ENCODE measurements around the gene TYK2. TPM values are rescaled to one million over a fixed set of nuclear protein-coding genes. Genes with fewer than 3 reads are reported as not detected.
"Not testable (repeated sequence)": the region's sequence is repeated elsewhere in the genome, so short reads cannot be mapped to it uniquely, and the experiment has no call there.

The TYK2 gene
- total RNA-seq, 3 donors from 2014 or later: 196 to 226 (median 206) TPM

DNA sequence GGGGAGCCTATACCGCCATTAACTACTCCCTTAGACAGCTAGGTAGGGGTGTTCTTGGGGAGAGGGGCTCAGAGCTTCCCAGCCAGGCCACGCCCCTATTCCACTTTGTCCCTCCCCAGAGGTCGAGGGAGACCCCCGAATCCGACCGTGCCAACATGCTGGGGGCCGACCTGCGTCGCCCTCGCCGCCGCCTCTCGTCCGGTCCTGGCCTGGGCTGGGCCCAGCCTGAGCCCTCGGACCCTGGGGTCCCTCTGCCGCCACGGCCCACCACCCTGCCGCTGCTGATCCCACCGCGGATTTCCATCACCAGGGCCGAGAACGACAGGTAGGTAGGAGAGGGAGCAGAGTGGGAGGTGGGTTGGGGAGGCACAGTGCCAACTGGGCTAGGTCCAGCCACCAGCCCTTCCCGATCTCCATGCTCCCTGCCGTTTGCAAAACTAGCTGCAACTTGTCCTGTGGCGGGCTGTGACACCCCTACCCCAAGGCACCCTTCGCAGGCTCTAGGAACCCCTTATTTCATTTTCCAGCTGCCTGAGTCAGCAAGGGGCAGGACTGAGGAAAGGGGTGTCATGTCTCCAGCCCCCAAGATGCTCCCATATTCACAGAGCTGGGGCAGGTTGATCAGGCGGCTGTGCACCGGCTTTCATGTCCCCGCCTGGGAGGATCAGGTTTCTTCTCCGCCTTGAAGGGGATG, 37.3 kb upstream of the TYK2 start:
- Mint-ChIP-seq H3K4me1 (ENCODE audit: low read depth) (peaks cover 49% of the 10 kb centered on the region), H3K4me3 (peak overlapping the region; percentile 54), H3K9me3 (no peaks in the 10 kb centered on the region), H3K27me3 (ENCODE audit: low read depth) (peaks cover 43% of the 10 kb centered on the region), H3K36me3 (ENCODE audit: insufficient read depth) (no peaks in the 10 kb centered on the region)
- ATAC-seq (no peak), DNase-seq (no peak)

DNA sequence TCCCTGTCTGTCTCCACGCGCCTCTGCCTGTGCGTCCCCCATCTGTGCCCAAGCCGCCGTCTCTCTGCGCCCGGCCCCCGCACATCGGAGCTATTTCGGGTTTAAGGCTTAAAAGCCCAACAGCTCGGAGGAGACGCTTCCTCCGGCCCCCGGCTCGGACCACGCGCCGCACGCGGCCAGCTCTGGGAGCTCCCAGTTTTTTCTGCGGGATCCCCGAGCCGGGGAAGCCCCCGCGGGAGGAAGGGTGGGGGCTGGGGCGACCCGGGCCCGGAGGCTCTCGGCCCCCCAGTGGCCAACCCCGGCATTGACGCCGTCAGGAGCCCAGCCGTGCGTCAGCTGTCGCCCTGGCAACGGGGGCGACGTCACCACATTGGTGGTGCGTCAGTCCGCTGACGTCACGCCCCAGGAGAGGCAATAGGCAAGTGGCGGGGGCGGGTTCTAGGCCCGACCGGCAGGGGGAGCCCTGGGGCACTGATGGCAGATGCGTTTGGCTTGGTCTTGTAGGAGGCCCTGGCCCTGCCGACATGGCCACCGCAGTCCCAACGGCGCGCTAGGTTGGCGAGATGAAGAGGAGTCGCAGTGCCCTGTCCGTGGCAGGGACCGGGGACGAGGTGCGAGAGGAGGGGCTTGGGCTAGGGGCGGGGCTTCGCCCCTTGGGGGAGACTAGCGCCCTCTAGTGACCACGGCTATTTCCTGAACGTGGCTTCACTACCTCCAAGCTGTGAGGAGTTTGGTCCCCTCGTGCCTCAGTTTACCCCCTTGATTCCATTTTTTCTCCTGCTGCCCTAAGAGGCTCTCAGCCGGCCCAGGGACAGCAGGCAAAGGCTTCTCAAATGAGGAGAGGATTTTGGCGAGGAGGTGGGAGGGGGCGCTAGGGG, 36.2 kb upstream of the TYK2 start:
- peak; percentile 52 to 59 for ATAC-seq
- Mint-ChIP-seq H3K36me3 (ENCODE audit: insufficient read depth) (no peaks in the 10 kb centered on the region), H3K4me3 (peak overlapping the region; percentile 71), H3K4me1 (ENCODE audit: low read depth) (peaks cover 51% of the 10 kb centered on the region), H3K27me3 (ENCODE audit: low read depth) (peaks cover 36% of the 10 kb centered on the region), H3K9me3 (no peaks in the 10 kb centered on the region)
- peak; percentile 95 for DNase-seq

DNA sequence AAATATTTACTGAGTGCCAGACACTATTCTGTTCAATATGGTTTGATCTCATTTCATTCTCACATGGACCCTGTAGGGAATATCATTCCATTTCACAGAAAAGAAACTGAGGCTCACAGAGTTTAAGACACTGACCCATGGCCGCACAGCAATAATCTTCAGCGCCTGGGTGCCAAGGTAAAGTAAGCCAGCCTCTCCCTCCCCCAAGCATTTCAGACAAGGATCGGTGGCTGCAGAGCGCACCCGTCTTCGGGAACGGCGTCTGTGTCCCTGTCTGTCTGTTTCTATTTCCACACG, 35.7 kb upstream of the TYK2 start:
- no peaks in the 10 kb centered on the region for H3K36me3 Mint-ChIP-seq (ENCODE audit: insufficient read depth)
- peak overlapping the region; percentile 71 for H3K4me3 Mint-ChIP-seq
- no peak for DNase-seq
- H3K9me3 Mint-ChIP-seq: no peaks in the 10 kb centered on the region
- H3K27me3 Mint-ChIP-seq (ENCODE audit: low read depth): peaks cover 30% of the 10 kb centered on the region
- ATAC-seq: no peak
- peaks cover 50% of the 10 kb centered on the region for H3K4me1 Mint-ChIP-seq (ENCODE audit: low read depth)

DNA sequence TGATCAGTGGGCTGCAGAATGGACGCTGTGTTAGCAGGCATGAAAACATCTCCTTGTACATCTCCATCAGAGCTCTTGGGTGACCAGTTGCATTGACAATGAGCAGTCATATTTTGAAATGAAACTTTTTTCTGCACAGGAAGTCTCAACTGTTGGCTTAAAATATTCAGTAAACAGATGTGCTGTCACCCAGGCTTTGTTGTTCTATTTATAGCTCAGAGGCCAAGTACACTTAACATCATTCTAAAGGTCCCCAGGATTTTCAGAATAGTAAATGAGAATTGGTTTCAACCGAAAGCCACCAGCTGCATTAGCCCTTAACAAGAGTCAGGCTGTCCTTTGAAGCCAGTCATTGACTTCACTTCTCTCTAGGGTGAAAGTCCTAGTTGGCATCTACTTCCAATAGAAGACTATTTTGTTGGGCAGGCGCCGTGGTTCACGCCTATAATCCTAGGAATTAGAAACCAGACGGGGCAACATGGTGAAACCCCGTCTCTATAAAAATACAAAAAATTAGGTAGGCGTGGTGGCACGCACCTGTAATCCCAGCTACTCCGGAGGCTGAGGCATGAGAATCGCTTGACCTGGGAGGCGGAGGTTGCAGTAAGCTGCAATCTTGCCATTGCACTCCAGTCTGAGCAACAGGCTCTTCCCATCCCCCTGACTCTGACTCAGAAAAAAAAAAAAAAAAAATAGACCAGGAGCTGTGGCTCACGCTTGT, 32.0 kb upstream of the TYK2 start:
- ATAC-seq: peak; percentile 30 to 41
- Mint-ChIP-seq H3K4me3 (peak overlapping the region; percentile 19), H3K9me3 (no peaks in the 10 kb centered on the region)

DNA sequence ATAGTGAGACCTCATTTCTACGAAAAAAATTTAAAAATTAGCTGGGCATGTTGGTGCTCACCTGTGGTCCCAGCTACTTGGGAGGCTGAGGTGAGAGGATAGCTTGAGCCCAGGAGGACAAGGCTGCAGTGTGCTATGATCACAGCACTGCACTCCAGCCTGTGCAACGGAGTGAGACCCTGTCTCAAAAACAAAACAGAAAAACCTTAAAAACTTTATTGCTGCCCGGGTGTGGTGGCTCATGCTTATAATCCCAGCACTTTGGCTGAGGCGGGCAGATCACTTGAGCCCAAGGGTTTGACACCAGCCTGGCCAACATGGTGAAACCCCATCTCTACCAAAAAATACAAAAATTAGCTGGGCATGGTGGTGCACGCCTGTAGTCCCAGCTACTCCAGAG, 30.9 kb upstream of the TYK2 start:
- H3K36me3 Mint-ChIP-seq (ENCODE audit: insufficient read depth); H3K4me3 Mint-ChIP-seq; H3K27me3 Mint-ChIP-seq (ENCODE audit: low read depth); H3K9me3 Mint-ChIP-seq; ATAC-seq; DNase-seq: not testable (repeated sequence)
- peaks cover 65% of the 10 kb centered on the region for H3K4me1 Mint-ChIP-seq (ENCODE audit: low read depth)

More for the DNA sequence above, 32.0 kb upstream of the TYK2 start:
- Mint-ChIP-seq H3K36me3 (ENCODE audit: insufficient read depth) (no peaks in the 10 kb centered on the region), H3K4me1 (ENCODE audit: low read depth) (peaks cover 58% of the 10 kb centered on the region), H3K27me3 (ENCODE audit: low read depth) (peaks cover 7% of the 10 kb centered on the region)
- DNase-seq: no peak

DNA sequence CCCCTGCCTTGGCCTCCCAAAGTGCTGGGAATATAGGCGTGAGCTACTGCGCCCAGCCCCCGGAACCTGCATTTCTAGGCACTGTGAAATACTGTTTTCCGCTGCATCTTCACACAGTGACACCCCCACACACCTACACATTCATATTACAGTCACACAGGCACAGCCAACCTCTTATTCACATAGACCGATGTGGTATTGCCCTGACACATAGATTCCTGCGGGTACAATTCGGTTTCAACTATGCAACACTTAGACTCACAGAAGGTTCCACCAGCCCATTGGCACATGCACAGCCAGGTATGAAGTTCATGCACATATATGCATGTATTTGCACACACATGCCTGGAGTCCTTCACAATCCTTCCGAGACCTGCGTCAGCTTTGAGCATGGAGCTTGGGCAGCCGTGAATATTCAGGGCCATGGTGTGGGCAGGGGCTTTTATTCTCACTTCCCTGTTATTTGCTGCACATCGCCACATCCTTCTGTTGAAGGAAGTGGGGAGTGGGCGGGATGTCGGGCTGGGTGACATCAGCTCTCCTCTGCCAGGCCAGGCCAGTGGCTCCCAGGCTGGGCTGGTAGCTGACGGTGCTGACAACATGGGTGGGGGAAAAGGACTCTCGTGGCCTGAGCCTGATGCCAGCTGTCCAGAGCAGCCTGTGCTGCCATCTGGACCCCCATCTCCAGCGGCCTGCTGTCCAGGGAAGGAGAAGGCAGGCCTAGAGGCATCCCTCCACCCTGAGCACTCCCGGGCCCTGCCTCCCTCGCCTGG, 28.3 kb upstream of the TYK2 start:
- Mint-ChIP-seq H3K27me3 (ENCODE audit: low read depth) (no peaks in the 10 kb centered on the region), H3K4me1 (ENCODE audit: low read depth) (peaks cover 77% of the 10 kb centered on the region), H3K4me3 (peak overlapping the region; percentile 45), H3K36me3 (ENCODE audit: insufficient read depth) (no peaks in the 10 kb centered on the region), H3K9me3 (no peaks in the 10 kb centered on the region)
- peak; percentile 64 to 68 for ATAC-seq
- peak; percentile 41 for DNase-seq

DNA sequence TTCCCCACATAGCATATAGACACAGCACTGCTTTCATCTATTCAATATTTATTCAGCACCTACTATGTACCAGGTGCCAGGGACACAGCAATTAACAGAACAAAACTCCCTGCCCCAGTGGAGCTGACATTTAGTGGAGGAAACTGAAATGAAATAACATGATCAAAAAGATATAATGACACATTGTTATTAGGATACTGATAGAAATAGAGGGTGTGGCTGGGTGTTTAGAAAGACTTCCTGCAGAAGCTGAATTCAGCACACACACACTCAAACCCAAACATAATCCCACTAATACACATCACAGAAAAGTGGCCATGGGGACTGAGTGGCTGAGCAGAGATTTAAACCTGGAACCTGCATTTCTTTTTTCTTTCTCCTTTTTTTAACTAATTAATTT, 26.7 kb upstream of the TYK2 start:
- no peak for DNase-seq
- H3K4me1 Mint-ChIP-seq (ENCODE audit: low read depth): peaks cover 72% of the 10 kb centered on the region
- no peaks in the 10 kb centered on the region for H3K9me3 Mint-ChIP-seq
- H3K27me3 Mint-ChIP-seq (ENCODE audit: low read depth): no peaks in the 10 kb centered on the region
- H3K36me3 Mint-ChIP-seq (ENCODE audit: insufficient read depth): peaks cover under 1% of the 10 kb centered on the region
- no peak for ATAC-seq
- no peak overlapping the region for H3K4me3 Mint-ChIP-seq

DNA sequence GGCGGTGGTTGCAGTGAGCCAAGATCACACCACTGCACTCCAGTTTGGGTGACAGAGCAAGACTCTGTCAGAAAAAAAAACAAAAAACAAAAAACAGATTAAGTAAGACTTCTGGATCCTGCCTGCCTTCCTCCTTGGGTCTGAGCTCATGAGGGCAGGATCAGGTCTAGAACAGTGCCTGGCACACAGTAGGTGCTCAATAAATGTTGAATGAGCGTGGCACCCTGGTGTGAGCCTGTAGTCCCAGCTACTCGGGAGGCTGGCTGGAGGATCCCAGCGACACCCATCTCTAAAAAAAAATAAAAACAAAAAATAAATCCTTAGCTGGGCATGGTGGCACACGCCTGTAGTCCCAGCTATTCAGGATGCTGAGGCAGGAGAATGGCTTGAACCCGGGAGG, 25.8 kb upstream of the TYK2 start:
- peaks cover 2% of the 10 kb centered on the region for H3K36me3 Mint-ChIP-seq (ENCODE audit: insufficient read depth)
- no peak for ATAC-seq
- H3K4me3 Mint-ChIP-seq: no peak overlapping the region
- DNase-seq: no peak
- H3K9me3 Mint-ChIP-seq: no peaks in the 10 kb centered on the region
- peaks cover 74% of the 10 kb centered on the region for H3K4me1 Mint-ChIP-seq (ENCODE audit: low read depth)
- no peaks in the 10 kb centered on the region for H3K27me3 Mint-ChIP-seq (ENCODE audit: low read depth)

DNA sequence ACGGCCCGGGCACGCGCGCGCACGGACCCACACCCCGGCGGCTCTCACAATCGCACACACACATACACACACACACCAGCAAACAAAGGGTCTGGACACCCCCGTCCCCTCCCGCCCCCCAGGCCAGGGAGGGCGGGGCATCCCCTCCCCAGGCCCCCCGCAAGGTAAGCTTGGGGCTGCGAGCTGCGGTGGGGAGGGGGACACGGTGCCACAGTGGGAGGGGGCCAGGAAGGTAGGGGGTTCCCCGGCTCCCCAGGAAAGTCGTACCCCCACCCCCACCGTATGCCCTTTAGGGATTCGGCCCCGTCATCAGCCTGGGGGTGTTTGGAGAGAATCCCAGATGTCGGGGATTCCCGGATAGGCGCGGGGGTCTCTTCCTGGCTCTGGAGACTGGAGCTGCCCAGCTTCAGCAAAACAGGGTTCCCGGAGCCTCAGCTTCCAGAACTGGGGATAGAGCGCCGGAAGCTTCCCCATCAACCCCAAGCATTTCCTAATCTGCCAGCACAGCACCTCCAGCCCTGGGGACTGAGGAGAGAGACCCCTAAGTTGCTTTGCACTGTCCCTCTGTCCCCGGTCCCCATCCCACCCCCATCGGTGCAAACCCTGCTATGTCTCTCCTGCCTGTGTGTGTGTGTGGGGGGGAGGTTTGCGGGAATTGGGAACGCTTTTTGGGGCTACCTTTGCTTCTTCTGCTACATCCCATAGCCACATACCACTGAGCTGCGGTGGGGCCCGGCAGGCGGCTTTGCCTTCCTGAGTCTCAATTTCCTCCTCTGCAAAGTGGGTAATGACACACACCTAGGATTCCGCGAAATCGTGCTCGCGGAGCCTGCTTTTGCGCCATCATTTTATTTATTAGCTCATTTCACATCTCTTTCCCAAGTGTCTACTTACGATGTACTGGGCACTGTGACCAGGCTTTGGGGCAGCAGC, 24.8 kb upstream of the TYK2 start:
- Mint-ChIP-seq H3K9me3 (no peaks in the 10 kb centered on the region), H3K4me3 (peak overlapping the region; percentile 95), H3K27me3 (ENCODE audit: low read depth) (no peaks in the 10 kb centered on the region), H3K36me3 (ENCODE audit: insufficient read depth) (peaks cover 2% of the 10 kb centered on the region), H3K4me1 (ENCODE audit: low read depth) (peaks cover 75% of the 10 kb centered on the region)
- no peak for ATAC-seq
- peak; percentile 56 for DNase-seq

DNA sequence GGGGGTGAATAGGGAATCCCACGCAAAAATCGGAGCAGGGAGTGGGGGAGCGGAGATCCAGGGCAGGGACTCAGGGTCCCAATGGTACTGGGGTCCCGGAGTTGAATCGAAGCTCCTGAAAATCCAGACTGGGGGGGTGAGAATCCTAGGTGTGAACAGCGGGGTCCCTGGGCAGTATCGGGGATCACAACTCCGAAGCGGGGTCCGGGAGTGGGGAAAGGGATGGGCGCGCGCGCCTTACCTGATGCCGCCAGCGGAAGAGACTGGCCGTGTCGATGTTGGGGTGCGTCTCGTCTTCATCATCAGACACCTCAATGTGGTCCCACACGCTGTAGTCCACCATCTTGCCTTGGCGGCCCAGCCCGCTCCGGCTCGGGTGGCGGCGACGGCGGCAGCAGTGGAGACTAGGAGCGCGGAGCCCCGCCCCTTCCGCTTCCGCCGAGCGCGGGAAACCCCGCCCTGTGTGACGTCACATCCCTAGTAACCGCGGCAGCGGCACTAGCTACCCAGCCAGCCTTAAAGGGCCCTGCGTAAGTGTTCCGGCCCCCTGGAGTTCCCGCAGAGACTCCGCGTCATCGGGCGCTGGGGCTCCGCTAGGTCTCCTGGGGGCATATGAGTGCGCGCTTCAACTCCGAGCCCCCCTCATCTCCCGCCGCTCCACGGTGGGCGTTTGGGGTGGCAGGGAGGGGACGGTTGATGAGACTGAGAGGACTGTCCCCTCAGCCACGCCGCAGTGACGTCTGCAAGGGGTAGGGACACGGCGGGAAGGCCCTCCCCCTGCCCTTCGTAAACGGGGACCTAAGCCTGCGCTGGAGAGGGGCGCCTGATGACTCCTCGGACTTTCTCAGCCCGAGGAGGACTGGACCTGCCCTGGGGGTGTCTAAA, 23.0 kb upstream of the TYK2 start, which contains the start of gene CDC37:
Gene CDC37 (minus strand): TSS at position 406 of the 885 bp plus-strand sequence. CDS start 63 bp downstream, at position 343.
- Mint-ChIP-seq H3K9me3 (no peaks in the 10 kb centered on the region), H3K4me1 (ENCODE audit: low read depth) (peaks cover 62% of the 10 kb centered on the region), H3K36me3 (ENCODE audit: insufficient read depth) (peaks cover 4% of the 10 kb centered on the region), H3K27me3 (ENCODE audit: low read depth) (no peaks in the 10 kb centered on the region), H3K4me3 (peak within 1 kb of the TSS; percentile 95)
- peak; percentile 99 for DNase-seq
- ATAC-seq: peak; percentile 81 to 86

DNA sequence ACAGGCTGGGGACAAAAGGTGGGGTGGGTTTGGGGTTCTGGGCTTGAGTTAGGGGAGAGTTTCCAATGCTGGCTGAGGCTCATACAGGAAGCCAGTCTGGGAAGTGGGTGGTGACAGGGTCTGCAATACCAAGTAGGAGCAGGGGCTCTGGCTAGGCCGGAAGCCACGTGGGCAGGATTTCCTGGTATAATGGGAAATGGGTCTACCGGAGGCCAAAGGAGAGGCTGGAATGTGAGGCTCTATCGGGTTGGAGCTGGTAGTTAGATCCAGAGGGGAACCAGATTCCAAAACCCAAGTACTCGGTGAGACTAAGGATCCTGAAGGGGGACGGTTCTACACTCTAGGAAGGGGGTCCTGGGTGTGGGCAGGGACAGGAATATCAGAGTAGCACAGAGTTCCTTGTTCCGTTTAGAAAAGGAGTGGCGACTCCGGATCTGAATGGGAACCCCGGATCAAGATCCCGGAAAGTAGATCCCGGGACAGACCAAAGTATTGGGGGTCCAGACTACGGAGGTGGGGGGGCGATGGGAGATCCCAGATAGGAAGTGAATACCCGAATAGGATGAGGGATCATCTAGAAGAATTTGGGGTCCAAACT, 22.2 kb upstream of the TYK2 start:
- ATAC-seq (no peak), DNase-seq (no peak)
- Mint-ChIP-seq H3K9me3 (no peaks in the 10 kb centered on the region), H3K4me3 (peak overlapping the region; percentile 95), H3K36me3 (ENCODE audit: insufficient read depth) (peaks cover 6% of the 10 kb centered on the region), H3K27me3 (ENCODE audit: low read depth) (no peaks in the 10 kb centered on the region), H3K4me1 (ENCODE audit: low read depth) (peaks cover 60% of the 10 kb centered on the region)

DNA sequence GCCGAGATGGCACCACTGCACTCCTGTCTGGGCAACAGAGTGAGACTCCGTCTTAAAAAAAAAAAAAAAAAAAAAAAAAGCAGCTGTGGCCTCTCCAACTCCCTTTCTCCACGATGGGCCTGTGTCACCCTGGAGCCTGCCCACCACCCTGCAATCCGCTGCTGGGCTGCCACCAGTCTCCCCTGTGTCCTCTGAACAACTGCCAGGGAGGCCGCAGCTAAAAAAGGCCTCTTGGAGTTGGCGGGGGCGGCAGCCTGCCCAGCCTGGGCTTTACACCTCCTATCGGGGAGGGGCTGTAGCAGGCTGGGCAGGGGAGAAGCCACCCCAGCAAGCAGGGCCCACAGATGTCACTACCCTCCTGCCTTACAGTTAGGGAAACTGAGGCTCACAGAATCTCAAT, 19.5 kb upstream of the TYK2 start:
- H3K9me3 Mint-ChIP-seq: no peaks in the 10 kb centered on the region
- ATAC-seq: no peak
- H3K36me3 Mint-ChIP-seq (ENCODE audit: insufficient read depth): peaks cover 19% of the 10 kb centered on the region
- H3K4me1 Mint-ChIP-seq (ENCODE audit: low read depth): peaks cover 37% of the 10 kb centered on the region
- no peak overlapping the region for H3K4me3 Mint-ChIP-seq
- no peaks in the 10 kb centered on the region for H3K27me3 Mint-ChIP-seq (ENCODE audit: low read depth)
- no peak for DNase-seq

Data from activated T-cell treated with anti-CD3 and anti-CD28 coated beads, Interleukin-2, amount 50 U/mL, for 4 hours (primary cell).